Stimulated activated CD4-positive, alpha-beta T cell treated with anti-CD3 and anti-CD28 coated beads, Interleukin-15, amount 100 ng/mL, for 1 hour (primary cell): ENCODE results near the gene DBNL.

ENCODE experiments used
- DNase-seq, 2 donors: peaks; one replicate each; pipeline ENCODE4 v3.0.0-alpha.2; 2020; ENCODE audit warnings: low read depth in 1 of 2, low spot score in 1 of 2

DBNL gene

GRCh38 chr7:44109991-44110390 is 65.5 kb downstream of the DBNL start:
- no peak for DNase-seq

GRCh38 chr7:44110719-44111635 is 66.5 kb downstream of the DBNL start:
- no peak for DNase-seq
